Measurements from ENCODE around the gene GRIA3. TPM values are rescaled to one million over a fixed set of nuclear protein-coding genes. Genes with fewer than 3 reads are reported as not detected.
"Not testable (repeated sequence)": the region's sequence is repeated elsewhere in the genome, so short reads cannot be mapped to it uniquely, and the experiment has no call there.

Gene GRIA3
- total RNA-seq, 2 experiments from 2014 or later: not detected

- Mint-ChIP-seq H3K27ac (no peak overlapping the region), H3K9me3 (no peaks in the 10 kb centered on the region), H3K4me3 (no peak overlapping the region), H3K27me3 (no peaks in the 10 kb centered on the region), H3K36me3 (no peaks in the 10 kb centered on the region), H3K4me1 (no peaks in the 10 kb centered on the region)
- no peak for DNase-seq
These were observed 93.3 kb downstream of the GRIA3 start for GRCh38 chrX:123277347-123277746.

- Mint-ChIP-seq H3K27me3 (no peaks in the 10 kb centered on the region), H3K4me1 (no peaks in the 10 kb centered on the region), H3K27ac (no peak overlapping the region), H3K36me3 (no peaks in the 10 kb centered on the region), H3K9me3 (no peaks in the 10 kb centered on the region), H3K4me3 (no peak overlapping the region)
- DNase-seq: no peak
These were observed 93.7 kb downstream of the GRIA3 start for GRCh38 chrX:123277821-123278220.

- no peaks in the 10 kb centered on the region for H3K4me1 Mint-ChIP-seq
These were observed 98.2 kb downstream of the GRIA3 start for GRCh38 chrX:123282241-123282640.

GRCh38 chrX:123283407-123283806 lies 99.3 kb downstream of the GRIA3 start:
- DNase-seq, H3K27ac Mint-ChIP-seq, H3K9me3 Mint-ChIP-seq, H3K36me3 Mint-ChIP-seq, H3K27me3 Mint-ChIP-seq, H3K4me3 Mint-ChIP-seq, H3K4me1 Mint-ChIP-seq: not testable (repeated sequence)

More at GRCh38 chrX:123282241-123282640, 98.2 kb downstream of the GRIA3 start:
- no peaks in the 10 kb centered on the region for H3K36me3 Mint-ChIP-seq
- no peaks in the 10 kb centered on the region for H3K9me3 Mint-ChIP-seq
- H3K27ac Mint-ChIP-seq: no peak overlapping the region
- no peaks in the 10 kb centered on the region for H3K27me3 Mint-ChIP-seq
- no peak overlapping the region for H3K4me3 Mint-ChIP-seq
- DNase-seq: no peak

GRCh38 chrX:123291623-123292022 lies 107.5 kb downstream of the GRIA3 start:
- DNase-seq: no peak
- Mint-ChIP-seq H3K4me3 (no peak overlapping the region), H3K4me1 (no peaks in the 10 kb centered on the region)

GRCh38 chrX:123298026-123298425 lies 113.9 kb downstream of the GRIA3 start:
- no peaks in the 10 kb centered on the region for H3K27me3 Mint-ChIP-seq
- no peaks in the 10 kb centered on the region for H3K4me1 Mint-ChIP-seq
- H3K4me3 Mint-ChIP-seq: no peak overlapping the region
- no peak overlapping the region for H3K27ac Mint-ChIP-seq
- H3K36me3 Mint-ChIP-seq: no peaks in the 10 kb centered on the region
- H3K9me3 Mint-ChIP-seq: peaks cover 5% of the 10 kb centered on the region
- DNase-seq: no peak

More at GRCh38 chrX:123291623-123292022, 107.5 kb downstream of the GRIA3 start:
- Mint-ChIP-seq H3K27me3 (no peaks in the 10 kb centered on the region), H3K9me3 (no peaks in the 10 kb centered on the region), H3K36me3 (no peaks in the 10 kb centered on the region), H3K27ac (no peak overlapping the region)

- no peaks in the 10 kb centered on the region for H3K27me3 Mint-ChIP-seq
- H3K36me3 Mint-ChIP-seq: no peaks in the 10 kb centered on the region
- H3K27ac Mint-ChIP-seq: no peak overlapping the region
- H3K4me3 Mint-ChIP-seq: no peak overlapping the region
- H3K4me1 Mint-ChIP-seq: no peaks in the 10 kb centered on the region
- H3K9me3 Mint-ChIP-seq: peaks cover 5% of the 10 kb centered on the region
- DNase-seq: no peak
These were observed 119.4 kb downstream of the GRIA3 start for GRCh38 chrX:123303429-123303828.

- Mint-ChIP-seq H3K4me1 (no peaks in the 10 kb centered on the region), H3K27ac (no peak overlapping the region), H3K9me3 (no peaks in the 10 kb centered on the region), H3K36me3 (no peaks in the 10 kb centered on the region), H3K4me3 (no peak overlapping the region), H3K27me3 (no peaks in the 10 kb centered on the region)
- no peak for DNase-seq
These were observed 124.6 kb downstream of the GRIA3 start for GRCh38 chrX:123308658-123309057.

GRCh38 chrX:123310112-123310511 lies 126.0 kb downstream of the GRIA3 start:
- DNase-seq: no peak
- no peaks in the 10 kb centered on the region for H3K9me3 Mint-ChIP-seq
- no peaks in the 10 kb centered on the region for H3K36me3 Mint-ChIP-seq
- no peak overlapping the region for H3K4me3 Mint-ChIP-seq
- H3K4me1 Mint-ChIP-seq: no peaks in the 10 kb centered on the region
- H3K27ac Mint-ChIP-seq: no peak overlapping the region
- H3K27me3 Mint-ChIP-seq: no peaks in the 10 kb centered on the region

GRCh38 chrX:123311486-123311885 lies 127.4 kb downstream of the GRIA3 start:
- Mint-ChIP-seq H3K27ac (no peak overlapping the region), H3K9me3 (no peaks in the 10 kb centered on the region), H3K36me3 (no peaks in the 10 kb centered on the region), H3K27me3 (no peaks in the 10 kb centered on the region), H3K4me3 (no peak overlapping the region), H3K4me1 (no peaks in the 10 kb centered on the region)
- DNase-seq: no peak

- H3K4me1 Mint-ChIP-seq: no peaks in the 10 kb centered on the region
- H3K27ac Mint-ChIP-seq: no peak overlapping the region
- no peak overlapping the region for H3K4me3 Mint-ChIP-seq
- DNase-seq: no peak
- no peaks in the 10 kb centered on the region for H3K27me3 Mint-ChIP-seq
- H3K36me3 Mint-ChIP-seq: no peaks in the 10 kb centered on the region
- H3K9me3 Mint-ChIP-seq: no peaks in the 10 kb centered on the region
These were observed 129.4 kb downstream of the GRIA3 start for GRCh38 chrX:123313486-123313885.

GRCh38 chrX:123320622-123321021 lies 136.5 kb downstream of the GRIA3 start:
- DNase-seq: no peak
- H3K9me3 Mint-ChIP-seq: no peaks in the 10 kb centered on the region
- H3K27ac Mint-ChIP-seq: no peak overlapping the region
- no peaks in the 10 kb centered on the region for H3K36me3 Mint-ChIP-seq
- no peaks in the 10 kb centered on the region for H3K4me1 Mint-ChIP-seq
- no peak overlapping the region for H3K4me3 Mint-ChIP-seq
- no peaks in the 10 kb centered on the region for H3K27me3 Mint-ChIP-seq

GRCh38 chrX:123322536-123322935 lies 138.5 kb downstream of the GRIA3 start:
- no peaks in the 10 kb centered on the region for H3K9me3 Mint-ChIP-seq
- DNase-seq: no peak
- no peaks in the 10 kb centered on the region for H3K27me3 Mint-ChIP-seq
- no peaks in the 10 kb centered on the region for H3K4me1 Mint-ChIP-seq
- H3K4me3 Mint-ChIP-seq: no peak overlapping the region
- H3K36me3 Mint-ChIP-seq: no peaks in the 10 kb centered on the region
- no peak overlapping the region for H3K27ac Mint-ChIP-seq

GRCh38 chrX:123324625-123325024 lies 140.5 kb downstream of the GRIA3 start:
- H3K27me3 Mint-ChIP-seq: no peaks in the 10 kb centered on the region
- H3K4me1 Mint-ChIP-seq: no peaks in the 10 kb centered on the region
- H3K4me3 Mint-ChIP-seq: no peak overlapping the region
- no peaks in the 10 kb centered on the region for H3K9me3 Mint-ChIP-seq
- H3K36me3 Mint-ChIP-seq: no peaks in the 10 kb centered on the region
- no peak for DNase-seq
- no peak overlapping the region for H3K27ac Mint-ChIP-seq

GRCh38 chrX:123330229-123330942 lies 146.3 kb downstream of the GRIA3 start:
- no peaks in the 10 kb centered on the region for H3K4me1 Mint-ChIP-seq
- no peaks in the 10 kb centered on the region for H3K36me3 Mint-ChIP-seq
- H3K27me3 Mint-ChIP-seq: no peaks in the 10 kb centered on the region
- no peak overlapping the region for H3K4me3 Mint-ChIP-seq
- H3K27ac Mint-ChIP-seq: no peak overlapping the region
- DNase-seq: no peak
- H3K9me3 Mint-ChIP-seq: no peaks in the 10 kb centered on the region

- H3K4me1 Mint-ChIP-seq: no peaks in the 10 kb centered on the region
- H3K27me3 Mint-ChIP-seq: no peaks in the 10 kb centered on the region
- H3K36me3 Mint-ChIP-seq: no peaks in the 10 kb centered on the region
- DNase-seq: no peak
- H3K4me3 Mint-ChIP-seq: no peak overlapping the region
- H3K27ac Mint-ChIP-seq: no peak overlapping the region
- no peaks in the 10 kb centered on the region for H3K9me3 Mint-ChIP-seq
These were observed 147.3 kb downstream of the GRIA3 start for GRCh38 chrX:123331349-123331748.
